Stomach (tissue), 9 donors: ENCODE measurements around the gene GULP1. TPM values are rescaled to one million over a fixed set of nuclear protein-coding genes. Genes with fewer than 3 reads are reported as not detected.

ENCODE experiments used
- DNase-seq, 2 donors: peaks; one replicate each; pipeline versions ENCODE4 v3.0.0 to v3.0.0-alpha.2; 2013 to 2019
- H3K27ac ChIP-seq, 5 donors: fragments of 200-600 bp in 4 of 5; sonication (generic) in 4 of 5; one replicate each; pipeline ENCODE4 v1.5.1; 2013 to 2019; ENCODE audit warnings: mild to moderate bottlenecking in 1 of 5, moderate library complexity in 1 of 5
- H3K27me3 ChIP-seq, 3 donors: fragments of 200-600 bp; sonication (generic); one replicate each; pipeline ENCODE4 v1.5.1; 2017 to 2019; ENCODE audit warnings: mixed run types in 1 of 3
- H3K36me3 ChIP-seq, 4 donors: fragments of 200-600 bp; sonication (generic); 1 replicate in 3 of 4; 2 replicates in 1 of 4; pipeline ENCODE4 v1.5.1; 2016 to 2019
- H3K4me1 ChIP-seq, 4 donors: fragments of 200-600 bp; sonication (generic); one replicate each; pipeline ENCODE4 v1.5.1; 2016 to 2019
- H3K4me3 ChIP-seq, 4 donors: fragments of 200-600 bp; sonication (generic) in 3 of 4; one replicate each; pipeline ENCODE4 v1.5.1; 2016 to 2019; ENCODE audit warnings: mild to moderate bottlenecking in 1 of 4
- H3K9me3 ChIP-seq, 4 donors: fragments of 200-600 bp; sonication (generic); one replicate each; pipeline ENCODE4 v1.5.1; 2016 to 2019
- CTCF ChIP-seq, 7 experiments: fragments of 450-650 bp in 4 of 7; fragments of 200-600 bp in 3 of 7; sonication (generic) in 3 of 7; IDR thresholded peaks; one replicate each; pipeline ENCODE4 v1.5.1; 2016 to 2019; ENCODE audit warnings: antibody characterized with exemption in 7 of 7, control low read depth in 2 of 7, mild to moderate bottlenecking in 1 of 7
- EP300 ChIP-seq: sonication (generic); formaldehyde crosslinking; IDR thresholded peaks from one replicate; pipeline ENCODE4 v1.6.1; 2017; ENCODE audit warnings: antibody characterized with exemption
- POLR2A ChIP-seq, 4 donors: fragments of 450-650 bp; IDR thresholded peaks; one replicate each; pipeline ENCODE4 v1.6.1; 2016; ENCODE audit warnings: antibody characterized with exemption in 4 of 4, control low read depth in 2 of 4, mild to moderate bottlenecking in 1 of 4, moderate library complexity in 1 of 4
- POLR2AphosphoS5 ChIP-seq, 3 donors: sonication (generic); formaldehyde crosslinking; IDR thresholded peaks; one replicate each; pipeline ENCODE4 v1.6.1; 2016; ENCODE audit warnings: antibody characterized with exemption in 3 of 3
- WGBS, 5 donors: extraction: QIAGEN DNeasy Blood & Tissue Kit in 3 of 5; methylation state at CpG; one replicate each; pipeline versions ENCODE4 v1.1.5 to v1.1.7; 2013 to 2018; 5-methylcytosine and 5-hydroxymethylcytosine counted together
- intact Hi-C: fragments of 100-400 bp; cut with DNase I; formaldehyde crosslinking; loops from one replicate; pipeline ENCODE4 v1.15.1; 2023; ENCODE audit warnings: low total_unique reads
- polyA plus RNA-seq, 3 donors: library from polyadenylated mRNA; stranded (reverse); fragments of 200-250 nt; gene quantifications; one replicate each; pipeline ENCODE4 v1.2.3, GENCODE V29; 2013
- total RNA-seq, 5 donors: library from RNA; depleted of rRNA; stranded (reverse); fragments of >200 nt; gene quantifications; one replicate each; pipeline versions ENCODE4 v1.1.0 to v1.2.3, GENCODE V29; 2014 to 2016
- donor health status: healthy with polysubstance abuse.
- donor health status: Bipolar disorder and iron deficiency.
- donor health status: healthy.

Gene GULP1
- total and polyA plus RNA-seq, 8 donors: 4.9 to 179 (median 32.8) TPM

GRCh38 chr2:188572592-188572991 is 280.9 kb downstream of the GULP1 start:
- Histone ChIP-seq H3K27me3 (no peaks in the 10 kb centered on the region), H3K4me3 (no peak overlapping the region), H3K36me3 (peaks cover 0 to 26% (median 12%) of the 10 kb centered on the region in 4 donors), H3K9me3 (no peaks in the 10 kb centered on the region), H3K27ac (no peak overlapping the region), H3K4me1 (no peaks in the 10 kb centered on the region)
- intact Hi-C loops: no loop called here
- no peak for TF ChIP-seq CTCF (IDR thresholded peaks at IDR 0.05)
- no peak for TF ChIP-seq POLR2A (IDR thresholded peaks at IDR 0.05)
- TF ChIP-seq POLR2AphosphoS5 (IDR thresholded peaks at IDR 0.05): no peak
- TF ChIP-seq EP300: no peak
- 88 to 96% (median 91%) methylated on average over 1 of the region's 1 CpG for WGBS, 5 donors
- no peak for DNase-seq

GRCh38 chr2:188573453-188573852 is 281.8 kb downstream of the GULP1 start:
- H3K4me1 ChIP-seq: no peaks in the 10 kb centered on the region
- TF ChIP-seq POLR2AphosphoS5 (IDR thresholded peaks at IDR 0.05) (no peak), POLR2A (IDR thresholded peaks at IDR 0.05) (no peak), EP300 (no peak), CTCF (IDR thresholded peaks at IDR 0.05) (no peak)
- intact Hi-C loops: no loop called here
- no peak overlapping the region for H3K4me3 ChIP-seq
- H3K27ac ChIP-seq: no peak overlapping the region
- peaks cover 0 to 26% (median 12%) of the 10 kb centered on the region in 4 donors for H3K36me3 ChIP-seq
- no peak for DNase-seq
- 67 to 86% (median 68%) methylated on average over 1 of the region's 1 CpG for WGBS, 5 donors
- H3K9me3 ChIP-seq: no peaks in the 10 kb centered on the region
- H3K27me3 ChIP-seq: no peaks in the 10 kb centered on the region

- DNase-seq: no peak
- H3K4me3 ChIP-seq: no peak overlapping the region
- H3K9me3 ChIP-seq: no peaks in the 10 kb centered on the region
- no peak for TF ChIP-seq POLR2A (IDR thresholded peaks at IDR 0.05)
- TF ChIP-seq CTCF (IDR thresholded peaks at IDR 0.05): no peak
- no peak for TF ChIP-seq POLR2AphosphoS5 (IDR thresholded peaks at IDR 0.05)
- no peak for TF ChIP-seq EP300
- H3K27ac ChIP-seq: no peak overlapping the region
- WGBS, 5 donors: 81 to 93% (median 90%) methylated on average over 2 of the region's 2 CpGs
- H3K36me3 ChIP-seq: peaks cover 0 to 9% (median 0%) of the 10 kb centered on the region in 4 donors
- H3K4me1 ChIP-seq: no peaks in the 10 kb centered on the region
- H3K27me3 ChIP-seq: no peaks in the 10 kb centered on the region
- intact Hi-C loops: no loop called here
Observed at GRCh38 chr2:188576006-188576405, 284.3 kb downstream of the GULP1 start.

GRCh38 chr2:188576651-188577050 is 285.0 kb downstream of the GULP1 start:
- intact Hi-C loops: no loop called here
- peaks cover 0 to 4% (median 0%) of the 10 kb centered on the region in 4 donors for H3K36me3 ChIP-seq

More at GRCh38 chr2:188576651-188577050, 285.0 kb downstream of the GULP1 start:
- Histone ChIP-seq H3K4me1 (no peaks in the 10 kb centered on the region), H3K27me3 (no peaks in the 10 kb centered on the region), H3K27ac (no peak overlapping the region), H3K4me3 (no peak overlapping the region), H3K9me3 (no peaks in the 10 kb centered on the region)
- DNase-seq: no peak
- 74 to 89% (median 86%) methylated on average over 1 of the region's 1 CpG for WGBS, 5 donors
- no peak for TF ChIP-seq EP300
- TF ChIP-seq CTCF (IDR thresholded peaks at IDR 0.05): no peak
